ENCODE measurements around the gene SLCO3A1.

DNA sequence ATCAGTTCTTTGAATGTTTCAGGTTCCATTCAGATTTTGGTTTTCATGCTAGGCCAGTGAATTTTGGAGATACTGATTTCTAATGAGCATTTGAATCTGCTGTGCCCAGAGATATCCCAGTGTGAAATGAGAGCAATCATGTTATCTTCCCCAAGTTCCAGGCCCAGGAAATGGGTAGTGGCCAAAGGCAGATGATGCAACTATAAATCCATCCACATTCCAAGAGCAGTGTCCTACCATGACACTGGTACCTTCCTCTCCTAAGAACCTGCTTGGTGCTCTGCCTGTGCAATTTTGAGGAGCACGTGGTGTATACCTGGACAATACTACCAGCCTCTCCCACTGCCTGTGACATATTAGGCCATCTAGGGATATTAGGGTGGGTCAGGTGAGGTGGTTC lies 186.8 kb downstream of the SLCO3A1 start:
- TF ChIP-seq, protein P1, sequence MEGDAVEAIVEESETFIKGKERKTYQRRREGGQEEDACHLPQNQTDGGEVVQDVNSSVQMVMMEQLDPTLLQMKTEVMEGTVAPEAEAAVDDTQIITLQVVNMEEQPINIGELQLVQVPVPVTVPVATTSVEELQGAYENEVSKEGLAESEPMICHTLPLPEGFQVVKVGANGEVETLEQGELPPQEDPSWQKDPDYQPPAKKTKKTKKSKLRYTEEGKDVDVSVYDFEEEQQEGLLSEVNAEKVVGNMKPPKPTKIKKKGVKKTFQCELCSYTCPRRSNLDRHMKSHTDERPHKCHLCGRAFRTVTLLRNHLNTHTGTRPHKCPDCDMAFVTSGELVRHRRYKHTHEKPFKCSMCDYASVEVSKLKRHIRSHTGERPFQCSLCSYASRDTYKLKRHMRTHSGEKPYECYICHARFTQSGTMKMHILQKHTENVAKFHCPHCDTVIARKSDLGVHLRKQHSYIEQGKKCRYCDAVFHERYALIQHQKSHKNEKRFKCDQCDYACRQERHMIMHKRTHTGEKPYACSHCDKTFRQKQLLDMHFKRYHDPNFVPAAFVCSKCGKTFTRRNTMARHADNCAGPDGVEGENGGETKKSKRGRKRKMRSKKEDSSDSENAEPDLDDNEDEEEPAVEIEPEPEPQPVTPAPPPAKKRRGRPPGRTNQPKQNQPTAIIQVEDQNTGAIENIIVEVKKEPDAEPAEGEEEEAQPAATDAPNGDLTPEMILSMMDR (IDR thresholded peaks at IDR 0.05; ENCODE audit: low read depth, low read length), result no peak
- no peak for TF ChIP-seq EZH2phosphoT487 (IDR thresholded peaks at IDR 0.05; ENCODE audit: low read depth)
